DND-41 (cell line): ENCODE results near the gene CFAP251.

Source experiments
- ATAC-seq: fragments of 200-7000 bp; cut with Tn5 transposase; 3 replicates; pipeline ENCODE4 v1.9.1; 2021; ENCODE audit warnings: low read depth; ENCODE audit not compliant: insufficient read depth
- DNase-seq: peaks from one replicate; pipeline ENCODE4 v3.0.0-alpha.2; 2020
- H2AFZ ChIP-seq: 2 replicates; pipeline ENCODE4 v1.6.0; 2012; ENCODE audit warnings: low read depth, low read length
- H3K27ac ChIP-seq: 2 replicates; pipeline ENCODE4 v1.5.1; 2012; ENCODE audit warnings: low read length, inconsistent platforms
- H3K27me3 ChIP-seq: fragments of 200-600 bp; sonication (generic); 2 replicates; pipeline ENCODE4 v1.6.0; 2012; ENCODE audit warnings: low read length, mild to moderate bottlenecking, inconsistent platforms; ENCODE audit not compliant: insufficient read depth, poor library complexity
- H3K36me3 ChIP-seq: 2 replicates; pipeline ENCODE4 v1.5.1; 2012; ENCODE audit warnings: low read length, inconsistent platforms; ENCODE audit not compliant: insufficient read depth
- H3K4me1 ChIP-seq: 2 replicates; pipeline ENCODE4 v1.5.1; 2012; ENCODE audit warnings: mild to moderate bottlenecking, low read length; ENCODE audit not compliant: insufficient read depth
- H3K4me2 ChIP-seq: 2 replicates; pipeline ENCODE4 v1.6.0; 2012; ENCODE audit warnings: mild to moderate bottlenecking, moderate library complexity, low read length, inconsistent platforms; ENCODE audit not compliant: insufficient read depth
- H3K4me3 ChIP-seq, 2 experiments: fragments of 200-600 bp in 1 of 2; shearing (Covaris generic) in 1 of 2; 2 replicates each; pipeline ENCODE4 v1.5.1; 2012 to 2016; ENCODE audit warnings: inconsistent platforms in 2 of 2, low read length in 2 of 2, mild to moderate bottlenecking in 2 of 2, low read depth in 1 of 2, moderate library complexity in 1 of 2
- H3K79me2 ChIP-seq: 2 replicates; pipeline ENCODE4 v1.6.0; 2012; ENCODE audit warnings: low read length, inconsistent platforms; ENCODE audit not compliant: insufficient read depth
- H3K9ac ChIP-seq: 2 replicates; pipeline ENCODE4 v1.6.0; 2012; ENCODE audit warnings: low read depth, mild to moderate bottlenecking, inconsistent platforms, low read length, moderate library complexity
- H3K9me3 ChIP-seq: 2 replicates; pipeline ENCODE4 v1.5.1; 2012; ENCODE audit warnings: low read length, moderate library complexity, mild to moderate bottlenecking, inconsistent platforms; ENCODE audit not compliant: insufficient read depth, severe bottlenecking
- H4K20me1 ChIP-seq: 2 replicates; pipeline ENCODE4 v1.6.0; 2012; ENCODE audit warnings: low read length; ENCODE audit not compliant: insufficient read depth
- CTCF ChIP-seq: IDR thresholded peaks from 2 replicates; pipeline ENCODE4 v1.5.1; 2012; ENCODE audit warnings: borderline replicate concordance, low read length, moderate library complexity, mild to moderate bottlenecking; ENCODE audit not compliant: poor library complexity, severe bottlenecking; ENCODE audit errors: extremely low read depth
- EZH2 ChIP-seq: IDR thresholded peaks from 3 replicates; pipeline ENCODE4 v1.6.1; 2012; ENCODE audit warnings: borderline replicate concordance, low read depth, mild to moderate bottlenecking, moderate library complexity, low read length, inconsistent platforms; ENCODE audit not compliant: severe bottlenecking

The CFAP251 gene

GRCh38 chr12:122028165-122028904 is 109.9 kb downstream of the CFAP251 start:
- H2AFZ ChIP-seq, result no peak overlapping the region
- H3K4me3 ChIP-seq, result no peak overlapping the region
- no peaks in the 10 kb centered on the region for H3K27me3 ChIP-seq
- H3K36me3 ChIP-seq, result peaks cover 47% of the 10 kb centered on the region
- TF ChIP-seq CTCF (no peak), EZH2 (no peak)
- H3K4me2 ChIP-seq, result peak overlapping the region; percentile 7; the same call in 1 of the 2 replicates
- ATAC-seq (no peak), DNase-seq (no peak)
- peak overlapping the region; percentile 4; the same call in 1 of the 2 replicates for H3K9ac ChIP-seq
- H3K9me3 ChIP-seq, result no peaks in the 10 kb centered on the region
- H3K4me1 ChIP-seq, result peaks cover 39% of the 10 kb centered on the region
- peaks cover 80% of the 10 kb centered on the region for H4K20me1 ChIP-seq
- peak overlapping the region; percentile 27 for H3K27ac ChIP-seq
- H3K79me2 ChIP-seq, result peaks cover 100% of the 10 kb centered on the region

GRCh38 chr12:122028905-122029560 is 110.6 kb downstream of the CFAP251 start:
- Histone ChIP-seq H3K27me3 (no peaks in the 10 kb centered on the region), H3K27ac (peak overlapping the region; percentile 31; the same call in 1 of the 2 replicates), H3K9ac (no peak overlapping the region), H3K36me3 (peaks cover 48% of the 10 kb centered on the region), H3K4me1 (peaks cover 32% of the 10 kb centered on the region), H2AFZ (no peak overlapping the region), H4K20me1 (peaks cover 79% of the 10 kb centered on the region), H3K4me3 (no peak overlapping the region), H3K4me2 (no peak overlapping the region), H3K79me2 (peaks cover 100% of the 10 kb centered on the region), H3K9me3 (no peaks in the 10 kb centered on the region)
- no peak for ATAC-seq
- no peak for DNase-seq
- no peak for TF ChIP-seq EZH2
- no peak for TF ChIP-seq CTCF

- H3K36me3 ChIP-seq, result peaks cover 49% of the 10 kb centered on the region
- DNase-seq, result no peak
- peak overlapping the region; percentile 31; the same call in 1 of the 2 replicates for H3K27ac ChIP-seq
- H4K20me1 ChIP-seq, result peaks cover 78% of the 10 kb centered on the region
- no peak overlapping the region for H3K4me2 ChIP-seq
- peaks cover 100% of the 10 kb centered on the region for H3K79me2 ChIP-seq
- no peak overlapping the region for H3K4me3 ChIP-seq
- no peak for ATAC-seq
- H3K27me3 ChIP-seq, result no peaks in the 10 kb centered on the region
- TF ChIP-seq EZH2 (no peak), CTCF (no peak)
- peaks cover 24% of the 10 kb centered on the region for H3K4me1 ChIP-seq
- H3K9ac ChIP-seq, result no peak overlapping the region
- H3K9me3 ChIP-seq, result no peaks in the 10 kb centered on the region
- no peak overlapping the region for H2AFZ ChIP-seq
These were observed 111.4 kb downstream of the CFAP251 start for GRCh38 chr12:122029620-122030423.
